K562 (cell line): ENCODE data around the gene ADGRB3.

Experiments used
- EP300 ChIP-seq: IDR thresholded peaks from 2 replicates; pipeline ENCODE4 v1.6.1; 2012; ENCODE audit warnings: low read length, improper control_type of control experiment
- FOXM1 ChIP-seq, 2 experiments: fragments of 450-650 bp in 1 of 2; sonication (generic) in 1 of 2; formaldehyde crosslinking in 1 of 2; IDR thresholded peaks; 2 replicates each; pipeline versions ENCODE4 v1.6.1 to v1.9.0; 2017 to 2022; ENCODE audit warnings: low read depth in 2 of 2, mild to moderate bottlenecking in 2 of 2, missing genetic modification reagents in 1 of 2, moderate library complexity in 1 of 2
- HNRNPK ChIP-seq: fragments of 200-400 bp; formaldehyde crosslinking; IDR thresholded peaks from one replicate; pipeline ENCODE4 v1.6.1; 2018; ENCODE audit warnings: mild to moderate bottlenecking, low read depth, low read length; ENCODE audit not compliant: poor library complexity, severe bottlenecking
- JUN ChIP-seq, 2 experiments: sonication (generic) in 1 of 2; formaldehyde crosslinking in 1 of 2; IDR thresholded peaks; 2 replicates each; pipeline versions ENCODE4 v1.6.1 to v1.8.0; 2012 to 2022; ENCODE audit warnings: borderline replicate concordance in 2 of 2, mild to moderate bottlenecking in 2 of 2, improper control_type of control experiment in 1 of 2, low read depth in 1 of 2, low read length in 1 of 2, missing genetic modification reagents in 1 of 2
- LARP7 ChIP-seq: fragments of 450-650 bp; IDR thresholded peaks from 2 replicates; pipeline ENCODE4 v1.6.1; 2016
- NR3C1 ChIP-seq: sonication (generic); formaldehyde crosslinking; IDR thresholded peaks from 2 replicates; pipeline ENCODE4 v1.8.1; 2022; ENCODE audit warnings: missing genetic modification reagents
- RFX5 ChIP-seq: IDR thresholded peaks from 2 replicates; pipeline ENCODE4 v1.6.1; 2011; ENCODE audit warnings: low read depth, mild to moderate bottlenecking, improper control_type of control experiment, low read length
- RNF219 ChIP-seq: fragments of 250-450 bp; sonication (Bioruptor Pico); IDR thresholded peaks from 2 replicates; pipeline ENCODE4 v1.5.0; 2022; ENCODE audit warnings: mild to moderate bottlenecking
- SMARCA5 ChIP-seq: fragments of 450-650 bp; IDR thresholded peaks from 2 replicates; pipeline ENCODE4 v1.6.1; 2016
- ZEB2 ChIP-seq: fragments of 450-650 bp; IDR thresholded peaks from 2 replicates; pipeline ENCODE4 v1.6.1; 2016
- ZFX ChIP-seq: sonication (generic); formaldehyde crosslinking; IDR thresholded peaks from 2 replicates; pipeline ENCODE4 v1.8.0; 2022; ENCODE audit warnings: mild to moderate bottlenecking, missing genetic modification reagents, moderate library complexity
- ZNF778 ChIP-seq: fragments of 450-650 bp; formaldehyde crosslinking; IDR thresholded peaks from 2 replicates; pipeline ENCODE4 v1.4.0; 2020; ENCODE audit warnings: mild to moderate bottlenecking, moderate library complexity
- TF ChIP-seq, protein P1 (sequence below): sonication (generic); formaldehyde crosslinking; IDR thresholded peaks from 2 replicates; pipeline ENCODE4 v1.8.1; 2022; ENCODE audit warnings: missing genetic modification reagents

GRCh38 chr6:68693271-68693670, 58.2 kb downstream of the ADGRB3 start:
- TF ChIP-seq RNF219 (CRISPR knock-in tag) = no peak
- TF ChIP-seq ZNF778 (CRISPR knock-in tag) = no peak
- TF ChIP-seq JUN (IDR thresholded peaks at IDR 0.05; ENCODE audit: borderline replicate concordance, low read depth, low read length) = no peak
- TF ChIP-seq JUN (CRISPR knock-in tag; IDR thresholded peaks at IDR 0.05; ENCODE audit: borderline replicate concordance) = no peak
- no peak for TF ChIP-seq NR3C1 (CRISPR knock-in tag)
- TF ChIP-seq, protein P1, sequence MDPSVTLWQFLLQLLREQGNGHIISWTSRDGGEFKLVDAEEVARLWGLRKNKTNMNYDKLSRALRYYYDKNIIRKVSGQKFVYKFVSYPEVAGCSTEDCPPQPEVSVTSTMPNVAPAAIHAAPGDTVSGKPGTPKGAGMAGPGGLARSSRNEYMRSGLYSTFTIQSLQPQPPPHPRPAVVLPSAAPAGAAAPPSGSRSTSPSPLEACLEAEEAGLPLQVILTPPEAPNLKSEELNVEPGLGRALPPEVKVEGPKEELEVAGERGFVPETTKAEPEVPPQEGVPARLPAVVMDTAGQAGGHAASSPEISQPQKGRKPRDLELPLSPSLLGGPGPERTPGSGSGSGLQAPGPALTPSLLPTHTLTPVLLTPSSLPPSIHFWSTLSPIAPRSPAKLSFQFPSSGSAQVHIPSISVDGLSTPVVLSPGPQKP (CRISPR knock-in tag) = no peak
- no peak for TF ChIP-seq EP300
- no peak for TF ChIP-seq FOXM1 (IDR thresholded peaks at IDR 0.05; ENCODE audit: low read depth)
- no peak for TF ChIP-seq FOXM1 (CRISPR knock-in tag; IDR thresholded peaks at IDR 0.05; ENCODE audit: low read depth)
- TF ChIP-seq SMARCA5 = no peak
- no peak for TF ChIP-seq RFX5
- TF ChIP-seq ZEB2 = no peak
- TF ChIP-seq LARP7 = no peak
- no peak for TF ChIP-seq HNRNPK
- TF ChIP-seq ZFX (CRISPR knock-in tag) = no peak
